Measurements from ENCODE around the gene BIRC2. TPM values are rescaled to one million over a fixed set of nuclear protein-coding genes. Genes with fewer than 3 reads are reported as not detected.

BIRC2 gene
- total and polyA plus RNA-seq, 12 donors, result 25.8 to 112 (median 48.1) TPM

DNA sequence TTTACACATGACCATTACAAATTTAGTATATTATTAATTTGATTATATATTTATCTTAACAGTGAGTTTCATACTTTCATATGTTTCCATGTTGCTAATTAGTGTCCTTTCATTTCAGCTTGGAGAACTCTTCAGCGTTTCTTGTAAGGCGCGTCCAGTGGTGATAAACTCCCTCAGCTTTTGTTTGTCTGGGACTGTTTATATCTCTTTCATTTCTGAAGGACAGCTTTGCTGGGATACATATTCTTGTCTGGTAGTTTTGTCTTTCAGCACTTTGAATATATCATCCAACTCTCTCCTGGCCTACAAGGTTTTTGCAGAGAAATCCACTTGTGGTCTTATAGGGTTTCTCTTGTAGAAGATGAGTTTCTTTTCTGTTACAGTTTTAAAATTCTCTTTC is 12.4 kb downstream of the BIRC2 start:
- Histone ChIP-seq H3K4me3 (no peak overlapping the region), H3K27ac (no peak overlapping the region), H3K36me3 (replicated peaks in 1 of 2) (peaks cover 0 to 27% of the 10 kb centered on the region in 2 donors), H3K9me3 (replicated peaks in 1 of 3) (peaks cover 0 to 7% (median 5%) of the 10 kb centered on the region in 3 donors), H3K27me3 (no peaks in the 10 kb centered on the region), H3K4me1 (replicated peaks in 1 of 2) (peaks cover 0 to under 1% of the 10 kb centered on the region in 2 donors)
- intact Hi-C loops (cut with DNase I), result no loop called here
- 64 to 98% (median 74%) methylated on average over 3 of the region's 3 CpGs for WGBS, 4 donors
- TF ChIP-seq, protein P1, sequence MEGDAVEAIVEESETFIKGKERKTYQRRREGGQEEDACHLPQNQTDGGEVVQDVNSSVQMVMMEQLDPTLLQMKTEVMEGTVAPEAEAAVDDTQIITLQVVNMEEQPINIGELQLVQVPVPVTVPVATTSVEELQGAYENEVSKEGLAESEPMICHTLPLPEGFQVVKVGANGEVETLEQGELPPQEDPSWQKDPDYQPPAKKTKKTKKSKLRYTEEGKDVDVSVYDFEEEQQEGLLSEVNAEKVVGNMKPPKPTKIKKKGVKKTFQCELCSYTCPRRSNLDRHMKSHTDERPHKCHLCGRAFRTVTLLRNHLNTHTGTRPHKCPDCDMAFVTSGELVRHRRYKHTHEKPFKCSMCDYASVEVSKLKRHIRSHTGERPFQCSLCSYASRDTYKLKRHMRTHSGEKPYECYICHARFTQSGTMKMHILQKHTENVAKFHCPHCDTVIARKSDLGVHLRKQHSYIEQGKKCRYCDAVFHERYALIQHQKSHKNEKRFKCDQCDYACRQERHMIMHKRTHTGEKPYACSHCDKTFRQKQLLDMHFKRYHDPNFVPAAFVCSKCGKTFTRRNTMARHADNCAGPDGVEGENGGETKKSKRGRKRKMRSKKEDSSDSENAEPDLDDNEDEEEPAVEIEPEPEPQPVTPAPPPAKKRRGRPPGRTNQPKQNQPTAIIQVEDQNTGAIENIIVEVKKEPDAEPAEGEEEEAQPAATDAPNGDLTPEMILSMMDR (IDR thresholded peaks at IDR 0.05), result no peak
- TF ChIP-seq POLR2A (IDR thresholded peaks at IDR 0.05), result no peak
- no peak for DNase-seq

DNA sequence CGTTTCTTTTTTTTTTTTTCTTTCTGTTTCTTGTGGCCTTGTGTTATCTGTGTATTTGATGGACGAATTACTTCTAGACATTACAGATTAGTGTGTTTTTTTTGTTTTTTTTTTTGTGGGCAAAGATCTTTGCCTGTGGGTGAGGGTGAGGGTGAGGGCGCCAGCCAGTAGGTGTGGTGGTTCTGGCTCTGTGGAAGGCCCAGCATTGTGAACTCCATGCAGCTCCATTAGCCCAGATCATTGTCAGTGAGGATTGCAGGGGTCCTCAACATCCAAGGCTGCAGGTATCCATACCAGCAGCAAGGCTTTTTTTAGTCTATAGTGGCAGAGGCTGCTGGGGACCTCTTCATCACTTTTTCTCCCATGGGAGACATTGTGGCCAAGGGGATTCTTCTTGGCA is 13.7 kb downstream of the BIRC2 start:
- DNase-seq, result no peak
- intact Hi-C loops (cut with DNase I), result no loop called here
- Histone ChIP-seq H3K27me3 (no peaks in the 10 kb centered on the region), H3K36me3 (replicated peaks in 1 of 2) (peaks cover 0 to 39% of the 10 kb centered on the region in 2 donors), H3K27ac (no peak overlapping the region), H3K9me3 (replicated peaks in 1 of 3) (peaks cover 0 to 5% (median 0%) of the 10 kb centered on the region in 3 donors), H3K4me1 (replicated peaks in 1 of 2) (peaks cover 6 to 7% of the 10 kb centered on the region in 2 donors), H3K4me3 (no peak overlapping the region)
- WGBS, 4 donors, result 50 to 62% (median 56%) methylated on average over 3 of the region's 3 CpGs
- no peak for TF ChIP-seq POLR2A (IDR thresholded peaks at IDR 0.05)

DNA sequence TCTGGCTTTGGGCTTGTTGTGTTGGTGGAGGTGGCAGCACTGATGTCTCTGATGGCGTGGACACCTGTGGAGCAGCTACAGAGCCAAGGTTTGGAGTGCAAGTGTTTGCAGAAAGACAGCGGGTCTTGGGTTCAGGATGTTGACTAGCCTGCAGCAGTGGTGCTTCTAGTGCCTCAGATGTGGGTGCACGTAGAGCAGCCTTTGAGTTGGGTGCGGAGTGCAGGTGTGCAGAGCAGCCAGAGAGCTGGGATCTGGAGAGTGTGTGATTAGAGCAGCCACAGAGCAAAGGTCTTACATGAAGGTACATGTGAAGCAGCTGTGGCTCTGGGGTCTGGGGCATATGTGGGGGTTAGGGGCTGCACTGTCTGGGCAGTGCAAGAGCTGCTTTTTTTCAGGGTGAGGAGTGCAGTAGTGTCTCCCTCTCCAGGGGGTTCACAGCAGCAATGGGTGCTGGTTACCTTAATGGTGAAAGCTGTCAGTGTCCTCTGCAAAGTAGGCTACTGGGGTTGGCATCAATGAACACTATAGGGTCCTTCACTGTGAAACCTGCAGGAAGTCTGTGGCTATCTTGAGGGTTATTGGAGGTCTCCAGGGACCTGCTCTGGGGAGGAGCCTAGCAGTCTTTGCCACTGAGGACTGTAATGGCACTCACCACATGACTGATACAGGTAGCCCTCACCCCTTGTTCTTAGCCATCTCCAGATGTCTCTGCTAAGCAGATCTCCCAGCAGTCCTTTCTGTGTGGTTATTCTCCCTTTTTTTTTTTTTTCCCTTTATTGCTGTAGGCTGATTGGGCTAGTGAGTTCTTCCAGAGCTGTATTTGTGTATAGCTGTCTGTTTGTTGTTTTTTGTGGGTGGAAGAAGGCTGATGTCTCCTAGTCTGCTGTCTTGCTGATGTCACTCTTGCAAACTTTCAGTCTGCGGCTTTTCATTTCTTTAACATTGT is 14.3 kb downstream of the BIRC2 start:
- Histone ChIP-seq H3K4me1 (replicated peaks in 1 of 2) (peaks cover 6 to 7% of the 10 kb centered on the region in 2 donors), H3K36me3 (replicated peaks in 1 of 2) (peaks cover 0 to 41% of the 10 kb centered on the region in 2 donors), H3K27ac (no peak overlapping the region), H3K27me3 (no peaks in the 10 kb centered on the region), H3K4me3 (no peak overlapping the region), H3K9me3 (replicated peaks in 1 of 3) (peaks cover 0 to 5% (median 0%) of the 10 kb centered on the region in 3 donors)
- TF ChIP-seq, protein P1 (IDR thresholded peaks at IDR 0.05), result no peak
- TF ChIP-seq POLR2A (IDR thresholded peaks at IDR 0.05), result no peak
- intact Hi-C loops (cut with DNase I), result no loop called here
- WGBS, 4 donors, result 96 to 100% (median 98%) methylated on average over 3 to 5 of the region's 5 CpGs
- no peak for DNase-seq

DNA sequence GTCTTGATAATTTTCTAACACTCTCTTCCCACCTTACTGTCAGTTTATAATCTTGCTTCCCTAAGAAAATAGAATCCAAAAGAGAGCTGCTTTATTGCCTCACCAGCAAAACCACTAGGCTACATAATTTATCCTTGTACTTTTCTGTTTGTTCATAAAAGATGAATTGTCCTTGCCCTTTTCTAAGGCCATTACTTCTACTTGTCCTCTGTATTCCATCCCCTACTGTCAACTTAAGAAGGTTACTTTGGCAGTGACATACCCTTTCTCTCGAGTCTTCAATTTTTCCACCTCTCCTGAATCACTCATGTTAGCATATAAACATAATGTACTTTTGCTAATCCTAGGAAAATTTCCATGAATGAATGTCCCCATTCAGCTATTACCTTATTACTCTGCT is 18.0 kb downstream of the BIRC2 start:
- H3K36me3 ChIP-seq (replicated peaks in 1 of 2), result peaks cover 0 to 50% of the 10 kb centered on the region in 2 donors
- H3K27me3 ChIP-seq, result no peaks in the 10 kb centered on the region
- 25 to 34% (median 33%) methylated on average over 1 of the region's 1 CpG for WGBS, 4 donors
- TF ChIP-seq POLR2A (IDR thresholded peaks at IDR 0.05), result no peak
- TF ChIP-seq, protein P1 (IDR thresholded peaks at IDR 0.05), result no peak
- H3K9me3 ChIP-seq (replicated peaks in 1 of 3), result peaks cover 0 to 4% (median 0%) of the 10 kb centered on the region in 3 donors
- peaks cover 6 to 10% of the 10 kb centered on the region in 2 donors for H3K4me1 ChIP-seq (replicated peaks in 1 of 2)
- intact Hi-C loops (cut with DNase I), result no loop called here
- H3K27ac ChIP-seq, result no peak overlapping the region
- no peak for DNase-seq
- H3K4me3 ChIP-seq, result no peak overlapping the region
